ENCODE results near the gene CHST9. TPM values are rescaled to one million over a fixed set of nuclear protein-coding genes. Genes with fewer than 3 reads are reported as not detected.

The CHST9 gene
- total RNA-seq, 1 experiment from 2014 or later: 0.07 TPM

DNA sequence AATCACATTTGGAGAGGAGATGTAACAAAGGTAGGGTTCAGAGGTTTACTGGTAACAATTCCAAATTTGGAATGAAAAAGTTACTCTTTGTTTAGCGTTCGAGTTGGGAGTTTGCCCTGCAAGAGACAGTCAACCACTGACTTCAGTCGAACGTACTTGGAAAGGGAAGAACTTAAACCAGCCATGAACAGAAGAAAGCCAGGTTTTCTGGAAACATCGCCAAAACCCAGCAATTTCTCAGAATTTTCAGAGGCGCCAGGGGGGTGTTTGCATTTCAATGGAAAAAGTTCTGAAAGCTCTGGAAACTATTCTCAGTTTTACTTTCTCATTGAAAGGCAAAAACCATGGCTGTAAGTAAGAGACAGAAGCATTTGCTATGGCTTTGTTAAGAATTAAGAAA is 291.1 kb downstream of the CHST9 start:
- no peaks in the 10 kb centered on the region for H3K9me3 ChIP-seq (ENCODE audit: insufficient read depth, low read depth)
- ChIA-PET CTCF (no interaction called here), POLR2A (ENCODE audit: unreplicated experiment) (no interaction called here)
- TF ChIP-seq CTCF (conservative IDR thresholded peaks at IDR 0.05) (no peak), EZH2 (IDR thresholded peaks at IDR 0.05; ENCODE audit: low read depth) (no peak)
- H3F3A ChIP-seq (ENCODE audit: insufficient read depth, low read depth): no peaks in the 10 kb centered on the region
- no TSS peak for BruUV-seq (replicated peaks)
- no peak overlapping the region for H2AFZ ChIP-seq
- H3K4me2 ChIP-seq: no peak overlapping the region
- intact Hi-C loops (cut with micrococcal nuclease; ENCODE audit: unreplicated experiment): no loop called here
- no peak for DNase-seq
- H4K20me1 ChIP-seq (ENCODE audit: insufficient read depth): no peaks in the 10 kb centered on the region
- H3K4me1 ChIP-seq (replicated peaks; ENCODE audit: insufficient read depth): no peaks in the 10 kb centered on the region
- no peaks in the 10 kb centered on the region for H3K36me3 ChIP-seq (ENCODE audit: low read depth)
- no peaks in the 10 kb centered on the region for H3K27me3 ChIP-seq (ENCODE audit: insufficient read depth, low read depth)
- H3K79me2 ChIP-seq (ENCODE audit: low read depth): no peaks in the 10 kb centered on the region
- no peaks in the 10 kb centered on the region for H3K9me2 ChIP-seq (ENCODE audit: insufficient read depth)
- no peak overlapping the region for H3K4me3 ChIP-seq
- H3K27ac ChIP-seq: no peak overlapping the region

GRCh38 chr18:26888259-26888658 is 296.8 kb downstream of the CHST9 start:
- no peak overlapping the region for H3K27ac ChIP-seq
- BruUV-seq (replicated peaks): no TSS peak
- no peaks in the 10 kb centered on the region for H3K27me3 ChIP-seq (ENCODE audit: insufficient read depth, low read depth)

DNA sequence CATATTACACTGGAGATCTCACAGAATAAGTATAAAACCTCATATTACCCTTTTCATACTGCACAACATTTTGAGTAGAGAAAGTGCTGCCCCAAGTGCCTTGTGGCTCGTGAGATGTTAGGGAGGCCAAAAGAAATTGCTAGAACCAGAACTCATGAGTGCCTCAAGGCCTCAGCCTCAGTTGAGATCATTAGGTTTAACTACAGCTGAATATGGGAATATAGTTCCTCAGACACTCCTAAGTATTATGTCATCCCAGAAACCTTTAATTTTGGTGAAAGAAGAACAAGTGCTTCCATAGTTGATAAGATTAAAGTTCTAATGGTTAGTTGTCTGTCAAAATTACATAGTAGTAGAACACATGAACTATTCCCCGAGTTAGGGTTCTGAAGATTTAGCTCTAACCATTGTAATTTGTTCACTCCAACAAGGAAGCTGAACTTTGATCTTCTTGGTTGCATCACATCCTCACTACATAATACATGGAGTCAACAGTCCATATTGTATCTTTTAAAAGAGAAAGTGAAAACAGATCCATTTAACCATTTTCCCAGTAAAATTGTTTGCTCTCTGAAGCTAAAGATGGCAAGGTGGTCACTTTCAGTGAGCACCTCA is 310.0 kb downstream of the CHST9 start:
- Histone ChIP-seq H3K27ac (no peak overlapping the region), H3K9me3 (ENCODE audit: insufficient read depth, low read depth) (no peaks in the 10 kb centered on the region), H3K4me2 (no peak overlapping the region), H2AFZ (no peak overlapping the region), H4K20me1 (ENCODE audit: insufficient read depth) (no peaks in the 10 kb centered on the region), H3K79me2 (ENCODE audit: low read depth) (no peaks in the 10 kb centered on the region), H3F3A (ENCODE audit: insufficient read depth, low read depth) (no peaks in the 10 kb centered on the region), H3K27me3 (ENCODE audit: insufficient read depth, low read depth) (no peaks in the 10 kb centered on the region), H3K36me3 (ENCODE audit: low read depth) (no peaks in the 10 kb centered on the region), H3K9me2 (ENCODE audit: insufficient read depth) (no peaks in the 10 kb centered on the region), H3K4me1 (replicated peaks; ENCODE audit: insufficient read depth) (no peaks in the 10 kb centered on the region), H3K4me3 (no peak overlapping the region)
- intact Hi-C loops (cut with micrococcal nuclease; ENCODE audit: unreplicated experiment): no loop called here
- DNase-seq: no peak
- ChIA-PET CTCF (no interaction called here), POLR2A (ENCODE audit: unreplicated experiment) (no interaction called here)
- no TSS peak for BruUV-seq (replicated peaks)
- TF ChIP-seq EZH2 (IDR thresholded peaks at IDR 0.05; ENCODE audit: low read depth): no peak

More at GRCh38 chr18:26888259-26888658, 296.8 kb downstream of the CHST9 start:
- no peak for DNase-seq
- ChIA-PET POLR2A (ENCODE audit: unreplicated experiment) (no interaction called here), CTCF (no interaction called here)
- Histone ChIP-seq H3K4me3 (no peak overlapping the region), H3K9me2 (ENCODE audit: insufficient read depth) (no peaks in the 10 kb centered on the region), H3K36me3 (ENCODE audit: low read depth) (no peaks in the 10 kb centered on the region), H2AFZ (no peak overlapping the region), H3K9me3 (ENCODE audit: insufficient read depth, low read depth) (no peaks in the 10 kb centered on the region), H3K4me1 (replicated peaks; ENCODE audit: insufficient read depth) (no peaks in the 10 kb centered on the region), H4K20me1 (ENCODE audit: insufficient read depth) (no peaks in the 10 kb centered on the region), H3K4me2 (no peak overlapping the region), H3K79me2 (ENCODE audit: low read depth) (no peaks in the 10 kb centered on the region), H3F3A (ENCODE audit: insufficient read depth, low read depth) (no peaks in the 10 kb centered on the region)
- intact Hi-C loops (cut with micrococcal nuclease; ENCODE audit: unreplicated experiment): no loop called here
- TF ChIP-seq CTCF (conservative IDR thresholded peaks at IDR 0.05): no peak
- no peak for TF ChIP-seq EZH2 (IDR thresholded peaks at IDR 0.05; ENCODE audit: low read depth)

- BruUV-seq (replicated peaks): no TSS peak
- POLR2A ChIA-PET (ENCODE audit: unreplicated experiment): no interaction called here
- no peaks in the 10 kb centered on the region for H3K79me2 ChIP-seq (ENCODE audit: low read depth)
- intact Hi-C loops (cut with micrococcal nuclease; ENCODE audit: unreplicated experiment): no loop called here
- no peaks in the 10 kb centered on the region for H3K4me1 ChIP-seq (replicated peaks; ENCODE audit: insufficient read depth)
- TF ChIP-seq CTCF (conservative IDR thresholded peaks at IDR 0.05) (no peak), EZH2 (IDR thresholded peaks at IDR 0.05; ENCODE audit: low read depth) (no peak)
- CTCF ChIA-PET: no interaction called here
- no peaks in the 10 kb centered on the region for H3F3A ChIP-seq (ENCODE audit: insufficient read depth, low read depth)
- H3K36me3 ChIP-seq (ENCODE audit: low read depth): no peaks in the 10 kb centered on the region
- DNase-seq: no peak
- no peak overlapping the region for H3K4me3 ChIP-seq
- H3K4me2 ChIP-seq: no peak overlapping the region
- H3K9me2 ChIP-seq (ENCODE audit: insufficient read depth): no peaks in the 10 kb centered on the region
- no peak overlapping the region for H2AFZ ChIP-seq
- H3K27me3 ChIP-seq (ENCODE audit: insufficient read depth, low read depth): no peaks in the 10 kb centered on the region
- no peaks in the 10 kb centered on the region for H4K20me1 ChIP-seq (ENCODE audit: insufficient read depth)
- no peaks in the 10 kb centered on the region for H3K9me3 ChIP-seq (ENCODE audit: insufficient read depth, low read depth)
- no peak overlapping the region for H3K27ac ChIP-seq
These were observed 310.8 kb downstream of the CHST9 start for GRCh38 chr18:26874283-26874682.

All from PC-9 (cell line).